MM.1S (cell line): ENCODE measurements around the gene OPRL1.

Experiments used
- DNase-seq: peaks from one replicate; pipeline ENCODE4 v3.0.0-alpha.2; 2015
- H2AFZ ChIP-seq: fragments of 300-600 bp; sonication (generic); 2 replicates; pipeline ENCODE4 v1.6.0; 2016; ENCODE audit warnings: antibody characterized with exemption, low read length
- H3F3A ChIP-seq: fragments of 300-600 bp; sonication (generic); 2 replicates; pipeline ENCODE4 v1.6.1; 2016; ENCODE audit warnings: mild to moderate bottlenecking, antibody characterized with exemption, low read length, moderate library complexity, mixed read lengths; ENCODE audit not compliant: insufficient read depth
- H3K27ac ChIP-seq: fragments of 300-600 bp; sonication (generic); 2 replicates; pipeline ENCODE4 v1.5.1; 2016; ENCODE audit warnings: mild to moderate bottlenecking, low read length
- H3K27me3 ChIP-seq: fragments of 300-600 bp; sonication (generic); replicated peaks from 2 replicates; pipeline ENCODE4 v1.6.0; 2016; ENCODE audit warnings: low read length; ENCODE audit not compliant: insufficient read depth
- H3K36me3 ChIP-seq: fragments of 300-600 bp; sonication (generic); replicated peaks from 2 replicates; pipeline ENCODE4 v1.6.1; 2016; ENCODE audit warnings: mild to moderate bottlenecking, low read length, mixed read lengths; ENCODE audit not compliant: insufficient read depth
- H3K4me1 ChIP-seq: fragments of 300-600 bp; sonication (generic); 2 replicates; pipeline ENCODE4 v1.6.1; 2016; ENCODE audit warnings: low read length, mixed read lengths
- H3K4me2 ChIP-seq: fragments of 300-600 bp; sonication (generic); 2 replicates; pipeline ENCODE4 v1.6.0; 2016; ENCODE audit warnings: low read depth, low read length
- H3K4me3 ChIP-seq: fragments of 300-600 bp; sonication (generic); 2 replicates; pipeline ENCODE4 v1.5.1; 2016; ENCODE audit warnings: low read length, mixed read lengths
- H3K79me2 ChIP-seq: fragments of 300-600 bp; sonication (generic); 2 replicates; pipeline ENCODE4 v1.6.1; 2016; ENCODE audit warnings: mixed run types, low read length, mixed read lengths
- H3K9ac ChIP-seq: fragments of 300-600 bp; sonication (generic); 2 replicates; pipeline ENCODE4 v1.6.1; 2016; ENCODE audit warnings: low read length, mixed read lengths
- H3K9me2 ChIP-seq: fragments of 300-600 bp; sonication (generic); replicated peaks from 2 replicates; pipeline ENCODE4 v1.6.1; 2016; ENCODE audit warnings: mild to moderate bottlenecking, low read length, mixed read lengths; ENCODE audit not compliant: insufficient read depth
- H3K9me3 ChIP-seq: fragments of 300-600 bp; sonication (generic); replicated peaks from 2 replicates; pipeline ENCODE4 v1.6.1; 2016; ENCODE audit warnings: mild to moderate bottlenecking, low read length, mixed read lengths; ENCODE audit not compliant: insufficient read depth
- H4K20me1 ChIP-seq: fragments of 300-600 bp; sonication (generic); 2 replicates; pipeline ENCODE4 v1.6.1; 2016; ENCODE audit warnings: mild to moderate bottlenecking, low read length, moderate library complexity, mixed read lengths; ENCODE audit not compliant: insufficient read depth
- CTCF ChIP-seq: fragments of 300-600 bp; sonication (generic); IDR thresholded peaks from 2 replicates; pipeline ENCODE4 v1.5.1; 2016; ENCODE audit warnings: antibody characterized with exemption, low read length, mixed read lengths
- EZH2 ChIP-seq: fragments of 300-600 bp; sonication (generic); optimal IDR thresholded peaks from 2 replicates; pipeline ENCODE3; 2017; ENCODE audit warnings: low read depth, mild to moderate bottlenecking, antibody characterized with exemption, low read length, mixed read lengths
- EZH2phosphoT487 ChIP-seq: fragments of 300-600 bp; sonication (generic); IDR thresholded peaks from 2 replicates; pipeline ENCODE4 v1.6.1; 2018; ENCODE audit warnings: antibody characterized with exemption, low read length

Gene OPRL1

GRCh38 chr20:64044484-64045247 is 35.2 kb upstream of the OPRL1 start:
- H3K9ac ChIP-seq, result no peak overlapping the region
- no peak for DNase-seq
- no peaks in the 10 kb centered on the region for H4K20me1 ChIP-seq
- H3K9me3 ChIP-seq, result no peaks in the 10 kb centered on the region
- H3K36me3 ChIP-seq, result no peaks in the 10 kb centered on the region
- H3K27ac ChIP-seq, result no peak overlapping the region
- H3F3A ChIP-seq, result no peaks in the 10 kb centered on the region
- H3K79me2 ChIP-seq, result no peaks in the 10 kb centered on the region
- H3K4me2 ChIP-seq, result no peak overlapping the region
- no peaks in the 10 kb centered on the region for H3K9me2 ChIP-seq
- H3K4me1 ChIP-seq, result no peaks in the 10 kb centered on the region
- no peak overlapping the region for H3K4me3 ChIP-seq
- H2AFZ ChIP-seq, result no peak overlapping the region
- peaks cover 77% of the 10 kb centered on the region for H3K27me3 ChIP-seq
- TF ChIP-seq EZH2phosphoT487 (no peak), CTCF (no peak), EZH2 (no peak)

GRCh38 chr20:64045346-64046011 is 34.4 kb upstream of the OPRL1 start:
- Histone ChIP-seq H3K4me1 (no peaks in the 10 kb centered on the region), H3F3A (no peaks in the 10 kb centered on the region), H3K27me3 (peaks cover 77% of the 10 kb centered on the region), H3K9me2 (no peaks in the 10 kb centered on the region), H3K4me3 (no peak overlapping the region), H3K4me2 (no peak overlapping the region), H3K79me2 (no peaks in the 10 kb centered on the region), H3K9ac (no peak overlapping the region), H4K20me1 (no peaks in the 10 kb centered on the region), H2AFZ (no peak overlapping the region), H3K36me3 (no peaks in the 10 kb centered on the region), H3K27ac (no peak overlapping the region), H3K9me3 (no peaks in the 10 kb centered on the region)
- DNase-seq, result no peak
- TF ChIP-seq EZH2phosphoT487 (no peak), CTCF (no peak), EZH2 (no peak)

- no peaks in the 10 kb centered on the region for H3F3A ChIP-seq
- H3K9me2 ChIP-seq, result no peaks in the 10 kb centered on the region
- TF ChIP-seq CTCF (no peak), EZH2phosphoT487 (no peak), EZH2 (no peak)
- H2AFZ ChIP-seq, result no peak overlapping the region
- no peaks in the 10 kb centered on the region for H3K79me2 ChIP-seq
- no peaks in the 10 kb centered on the region for H3K9me3 ChIP-seq
- no peak overlapping the region for H3K4me2 ChIP-seq
- no peaks in the 10 kb centered on the region for H4K20me1 ChIP-seq
- no peak overlapping the region for H3K4me3 ChIP-seq
- no peak for DNase-seq
- H3K9ac ChIP-seq, result no peak overlapping the region
- no peaks in the 10 kb centered on the region for H3K36me3 ChIP-seq
- H3K4me1 ChIP-seq, result no peaks in the 10 kb centered on the region
- H3K27ac ChIP-seq, result no peak overlapping the region
- peaks cover 77% of the 10 kb centered on the region for H3K27me3 ChIP-seq
Measured at GRCh38 chr20:64047046-64047389, 32.9 kb upstream of the OPRL1 start.
